K562 (cell line): ENCODE data around the gene IGF2BP1. TPM values are rescaled to one million over a fixed set of nuclear protein-coding genes. Genes with fewer than 3 reads are reported as not detected.
A peak's percentile ranks its signal among the peaks of the same experiment; 100 is the strongest.

Experiments
- ATAC-seq: fragments of 200-7000 bp; cut with Tn5 transposase; 3 replicates; pipeline ENCODE4 v1.9.1; 2020; ENCODE audit warnings: moderate library complexity
- BruUV-seq: library from RNA; stranded (reverse); fragments of 400-500 nt; replicated peaks from 2 replicates; lab custom pipeline; 2021; lab: Mats Ljungman, UMichigan
- CTCF ChIA-PET: fragments of 300-600 bp; formaldehyde crosslinking; extraction: SDS; loops from one replicate; lab custom pipeline; 2021; ENCODE audit warnings: low intra/inter-chr PET ratio; lab: Yijun Ruan, JAX
- POLR2A ChIA-PET: fragments of 300-600, 350-650 bp; sonication (Branson Sonifier 250); formaldehyde crosslinking; extraction: SDS; loops from one replicate; lab custom pipeline; 2021; ENCODE audit warnings: antibody characterized with exemption, inconsistent platforms; lab: Yijun Ruan, JAX
- DNase-seq, 4 experiments: peaks; one replicate each; pipeline versions ENCODE4 v3.0.0 to v3.0.0-alpha.2; 2011 to 2018; ENCODE audit warnings: low spot score in 3 of 4, mixed read lengths in 3 of 4; ENCODE audit errors: extremely low read depth in 1 of 4
- FAIRE-seq: peaks from 2 replicates; lab custom pipeline; 2011; peaks lifted over from hg19 to GRCh38; lab: Jason Lieb, UNC
- H2AFZ ChIP-seq: 2 replicates; pipeline ENCODE4 v1.6.0; 2011; ENCODE audit warnings: low read depth, low read length, control low read depth, inconsistent platforms
- H3K27ac ChIP-seq: fragments of 200-600 bp; 3 replicates; pipeline ENCODE4 v1.8.0; 2011; ENCODE audit warnings: low read depth, mild to moderate bottlenecking, control low read depth, inconsistent platforms, low read length, moderate library complexity, mixed read lengths; ENCODE audit errors: extremely low read depth
- H3K27me3 ChIP-seq, 2 experiments: fragments of 300-600 bp in 1 of 2; 2 replicates in 1 of 2; 3 replicates in 1 of 2; pipeline versions ENCODE4 v1.6.0 to v1.8.0; 2011; ENCODE audit warnings: inconsistent platforms in 2 of 2, low read length in 2 of 2, mild to moderate bottlenecking in 1 of 2, mixed read lengths in 1 of 2, moderate library complexity in 1 of 2; ENCODE audit not compliant: control insufficient read depth in 2 of 2, insufficient read depth in 2 of 2
- H3K36me3 ChIP-seq: fragments of 300-600 bp; 3 replicates; pipeline ENCODE4 v1.8.0; 2011; ENCODE audit warnings: mild to moderate bottlenecking, low read length, inconsistent platforms; ENCODE audit not compliant: control insufficient read depth, insufficient read depth
- H3K4me1 ChIP-seq, 2 experiments: fragments of 200-600 bp in 1 of 2; replicated peaks in 1 of 2; 2 replicates in 1 of 2; 3 replicates in 1 of 2; pipeline versions ENCODE4 v1.5.1 to v1.8.0; 2011; ENCODE audit warnings: inconsistent platforms in 2 of 2, low read length in 2 of 2, mild to moderate bottlenecking in 1 of 2, mixed read lengths in 1 of 2, moderate library complexity in 1 of 2; ENCODE audit not compliant: control insufficient read depth in 2 of 2, insufficient read depth in 2 of 2
- H3K4me2 ChIP-seq: 2 replicates; pipeline ENCODE4 v1.6.1; 2011; ENCODE audit warnings: low read length, control low read depth, inconsistent platforms, mixed read lengths; ENCODE audit not compliant: insufficient read depth
- H3K4me3 ChIP-seq: fragments of 200-600 bp; sonication (generic), shearing (Covaris generic); 2 replicates; pipeline ENCODE4 v1.5.1; 2016; ENCODE audit warnings: control low read depth, inconsistent platforms
- H3K79me2 ChIP-seq: fragments of 200-600 bp; 3 replicates; pipeline ENCODE4 v1.8.0; 2011; ENCODE audit warnings: low read length, inconsistent platforms; ENCODE audit not compliant: control insufficient read depth, insufficient read depth
- H3K9ac ChIP-seq, 2 experiments: 2 replicates each; pipeline versions ENCODE4 v1.6.0 to v1.6.1; 2011; ENCODE audit warnings: low read depth in 2 of 2, low read length in 2 of 2, control low read depth in 1 of 2, inconsistent platforms in 1 of 2, mild to moderate bottlenecking in 1 of 2, mixed read lengths in 1 of 2; ENCODE audit not compliant: insufficient read depth in 1 of 2
- H3K9me1 ChIP-seq: one replicate; pipeline ENCODE4 v1.6.0; 2011; ENCODE audit warnings: inconsistent platforms, mild to moderate bottlenecking, low read length, moderate library complexity; ENCODE audit not compliant: control insufficient read depth, insufficient read depth
- H3K9me3 ChIP-seq: replicated peaks from 2 replicates; pipeline ENCODE4 v1.5.1; 2011; ENCODE audit warnings: low read depth, low read length, inconsistent platforms; ENCODE audit not compliant: control insufficient read depth, insufficient read depth
- H4K20me1 ChIP-seq: replicated peaks from 2 replicates; pipeline ENCODE4 v1.6.1; 2011; ENCODE audit warnings: low read length, inconsistent platforms, mixed read lengths; ENCODE audit not compliant: control insufficient read depth, insufficient read depth
- AFF1 ChIP-seq, 2 experiments: fragments of 450-650 bp; IDR thresholded peaks; 2 replicates each; pipeline ENCODE4 v1.6.1; 2018; ENCODE audit warnings: mild to moderate bottlenecking in 2 of 2, low read depth in 1 of 2; ENCODE audit not compliant: partially characterized antibody in 2 of 2
- GTF2F1 ChIP-seq: IDR thresholded peaks from 2 replicates; pipeline ENCODE4 v1.6.1; 2011; ENCODE audit warnings: low read depth, low read length, improper control_type of control experiment
- ID3 ChIP-seq, 2 experiments: fragments of 250-450 bp in 1 of 2; fragments of 450-650 bp in 1 of 2; sonication (Bioruptor Pico) in 1 of 2; IDR thresholded peaks; 2 replicates each; pipeline versions ENCODE4 v1.6.1 to v1.8.0; 2016 to 2021; ENCODE audit warnings: mild to moderate bottlenecking in 2 of 2, moderate library complexity in 2 of 2, missing compliant biosample characterization in 1 of 2, missing genetic modification characterization in 1 of 2
- ILK ChIP-seq: fragments of 450-650 bp; IDR thresholded peaks from 2 replicates; pipeline ENCODE4 v1.6.1; 2016; ENCODE audit warnings: missing genetic modification characterization, low read depth, mild to moderate bottlenecking, missing compliant biosample characterization, moderate library complexity, borderline replicate concordance
- MBD2 ChIP-seq: sonication (generic); IDR thresholded peaks from 2 replicates; pipeline ENCODE4 v1.6.1; 2016; ENCODE audit warnings: low read depth, borderline replicate concordance
- RNF219 ChIP-seq: fragments of 250-450 bp; sonication (Bioruptor Pico); IDR thresholded peaks from 2 replicates; pipeline ENCODE4 v1.5.0; 2022; ENCODE audit warnings: mild to moderate bottlenecking
- XRCC4 ChIP-seq: IDR thresholded peaks from one replicate; pipeline ENCODE4 v1.6.1; 2011; ENCODE audit not compliant: insufficient read depth, insufficient read length; ENCODE audit errors: extremely low read depth
- ZC3H4 ChIP-seq: sonication (generic); formaldehyde crosslinking; IDR thresholded peaks from 2 replicates; pipeline ENCODE4 v1.9.0; 2021; ENCODE audit warnings: missing genetic modification reagents, borderline replicate concordance
- ZNF398 ChIP-seq: fragments of 250-450 bp; sonication (Bioruptor Pico); IDR thresholded peaks from 2 replicates; pipeline ENCODE4 v1.8.0; 2021; ENCODE audit warnings: moderate library complexity, mild to moderate bottlenecking, inconsistent platforms
- ZNF445 ChIP-seq: fragments of 250-450 bp; sonication (Bioruptor Pico); IDR thresholded peaks from 2 replicates; pipeline ENCODE4 v1.4.0; 2020; ENCODE audit warnings: low read depth, mild to moderate bottlenecking, moderate library complexity
- ZNF77 ChIP-seq: fragments of 250-450 bp; sonication (Bioruptor Pico); IDR thresholded peaks from 2 replicates; pipeline ENCODE4 v1.5.0; 2020
- WGBS: fragments of 100-300 bp; shearing (Covaris generic); methylation state at CpG from one replicate; pipeline ENCODE4 v1.1.6; 2016; ENCODE audit warnings: low coverage, mixed read lengths; ENCODE audit not compliant: insufficient coverage; ENCODE audit errors: missing lambda C conversion rate; 5-methylcytosine and 5-hydroxymethylcytosine counted together
- in situ Hi-C: fragments of 300-500 bp; cut with MboI; formaldehyde crosslinking; loops from 4 replicates; pipeline ENCODE4 v1.15.0; 2018; ENCODE audit warnings: inconsistent platforms, mixed read lengths
- intact Hi-C: fragments of 100-400 bp; cut with micrococcal nuclease; formaldehyde crosslinking; loops from 2 replicates; pipeline ENCODE4 v1.14.2; 2022
- polyA plus RNA-seq, 8 experiments: library from polyadenylated mRNA; depleted of rRNA in 4 of 8; stranded (reverse) in 5 of 8; unstranded in 3 of 8; fragments of >200 nt; fragmentation: Nextera tagmentation in 2 of 8; fragmentation: Illumina TruSeq in 1 of 8; extraction: Ambion mirVana in 2 of 8; extraction: Trizol in 1 of 8; gene quantifications; 2 replicates each; pipeline versions ENCODE4 v1.2.1 to v1.2.3, GENCODE V29; 2011 to 2014; ENCODE audit warnings: inconsistent platforms in 1 of 8, missing spikeins in 1 of 8
- total RNA-seq, 7 experiments: library from RNA; depleted of rRNA in 6 of 7; stranded (reverse); fragments of >200 nt in 6 of 7; fragmentation: Illumina TruSeq in 2 of 7; extraction: Trizol in 2 of 7; gene quantifications; 2 replicates each; pipeline versions ENCODE4 v1.2.1 to v1.2.3, GENCODE V29; 2011 to 2021; ENCODE audit warnings: low replicate concordance in 1 of 7

IGF2BP1 gene
- total and polyA plus RNA-seq, 9 of the 15 experiments (the other 6 are each of a cell fraction or from before 2014, with no cell fraction given): 13.0 to 318 (median 53.6) TPM

GRCh38 chr17:48995304-48995973 lies 1.7 kb upstream of the IGF2BP1 start:
- Histone ChIP-seq H3K4me3 (peak overlapping the region; percentile 78), H4K20me1 (no peaks in the 10 kb centered on the region), H3K79me2 (peaks cover 70% of the 10 kb centered on the region), H3K27ac (peak overlapping the region; percentile 97), H2AFZ (peak overlapping the region; percentile 41), H3K4me2 (peak overlapping the region; percentile 88), H3K9ac (peak overlapping the region; percentile 97 to 99), H3K9me3 (no peaks in the 10 kb centered on the region), H3K4me1 (peaks cover 8 to 12% of the 10 kb centered on the region in 2 experiments; a peak in 3 of 5 replicates), H3K36me3 (peaks cover 14% of the 10 kb centered on the region; the same call in 1 of the 3 replicates), H3K9me1 (no peaks in the 10 kb centered on the region), H3K27me3 (no peaks in the 10 kb centered on the region)
- ChIA-PET POLR2A (interaction anchor here (0.6 to 3.5 kb wide), 10 partner anchors 11 to 895 kb away, joined by 3 to 14 read pairs (median 3); partner anchors contain the start of gene SNF8), CTCF (interaction anchor here (0.6 kb wide), 1 partner anchor 36 kb away, joined by 3 read pairs; no protein-coding TSS in a partner anchor)
- no TSS peak for BruUV-seq
- DNase-seq: peak; percentile 58 to 86 (median 68)
- intact Hi-C loops: loop anchor here (2.0 to 5.0 kb wide), 4 partner anchors 23 to 368 kb away; partner anchors contain the start of genes HOXB9 and UBE2Z
- in situ Hi-C loops: no loop called here
- 0% methylated on average over 44 of the region's 46 CpGs for WGBS
- peak; percentile 19 for ATAC-seq
- FAIRE-seq: peak; percentile 51
- TF ChIP-seq RNF219 (no peak), ID3 (CRISPR knock-in tag; IDR thresholded peaks at IDR 0.05) (no peak), ID3 (tag; IDR thresholded peaks at IDR 0.05) (no peak), ZNF445 (CRISPR knock-in tag) (no peak), XRCC4 (no peak), ZC3H4 (CRISPR knock-in tag) (no peak), ILK (tag) (no peak), GTF2F1 (no peak), MBD2 (no peak), ZNF398 (CRISPR knock-in tag) (no peak), AFF1 (IDR thresholded peaks at IDR 0.05; ENCODE audit: low read depth in 1 of 2, partially characterized antibody in 2 of 2) (peak in 1 of 2 experiments; percentile 2), ZNF77 (CRISPR knock-in tag) (no peak)
